CD4-positive, alpha-beta T cell treated with Interleukin-12 subunit alpha and Interleukin-12 subunit beta, for 1 hour (primary cell): ENCODE measurements around the gene HSFX4.
"Not testable (repeated sequence)": the region's sequence is repeated elsewhere in the genome, so short reads cannot be mapped to it uniquely, and the experiment has no call there.

ENCODE experiments used
- DNase-seq: peaks from one replicate; pipeline ENCODE4 v3.0.0-alpha.2; 2020

Gene HSFX4

GRCh38 chrX:149929400-149929799 is at the start of gene HSFX4:
TSS of gene HSFX4 (plus strand) at chrX:149929573. CDS start at chrX:149929645, 72 bp downstream.
- not testable (repeated sequence) for DNase-seq

DNA sequence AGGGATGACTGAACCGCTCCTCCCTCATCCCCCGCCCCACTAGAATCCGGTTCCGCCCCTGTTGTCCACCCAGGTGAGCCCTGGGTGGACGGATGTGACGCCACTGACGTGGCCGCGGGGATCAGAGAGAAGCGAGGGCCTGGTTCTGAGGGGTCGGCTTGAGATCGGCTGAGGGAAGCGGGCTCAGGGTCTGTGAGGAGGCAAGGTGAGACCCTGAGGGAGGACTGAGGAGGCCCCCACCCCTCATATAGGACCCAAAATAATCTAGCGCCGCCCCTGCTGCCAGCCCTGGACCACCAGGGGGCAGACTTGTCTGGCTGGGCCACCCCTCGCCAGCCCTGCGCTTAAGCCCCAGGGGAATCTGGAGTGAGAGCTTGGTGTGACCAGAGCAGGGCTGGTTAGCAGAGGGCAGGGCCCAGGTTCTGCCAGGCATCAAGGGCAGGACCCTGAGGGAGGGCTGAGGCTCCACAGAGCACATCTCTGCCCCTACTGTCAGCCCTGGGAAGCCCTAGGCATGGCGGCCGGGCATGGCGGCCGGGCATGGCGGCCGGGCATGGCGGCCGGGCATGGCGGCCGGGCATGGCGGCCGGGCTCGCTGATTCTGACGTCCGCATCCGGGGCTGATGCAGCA is 48.2 kb upstream of the HSFX4 start, which contains the start of gene MAGEA8:
Gene MAGEA8 (plus strand): TSS at position 103 of the 631 bp plus-strand sequence. CDS start 3,090 bp downstream, outside the sequence.
- DNase-seq, result no peak

GRCh38 chrX:149890828-149891227 is 38.5 kb upstream of the HSFX4 start:
- not testable (repeated sequence) for DNase-seq

GRCh38 chrX:149898554-149898953 is 30.8 kb upstream of the HSFX4 start:
- DNase-seq, result no peak

- no peak for DNase-seq
Observed at GRCh38 chrX:149903889-149904748, 25.3 kb upstream of the HSFX4 start.

DNA sequence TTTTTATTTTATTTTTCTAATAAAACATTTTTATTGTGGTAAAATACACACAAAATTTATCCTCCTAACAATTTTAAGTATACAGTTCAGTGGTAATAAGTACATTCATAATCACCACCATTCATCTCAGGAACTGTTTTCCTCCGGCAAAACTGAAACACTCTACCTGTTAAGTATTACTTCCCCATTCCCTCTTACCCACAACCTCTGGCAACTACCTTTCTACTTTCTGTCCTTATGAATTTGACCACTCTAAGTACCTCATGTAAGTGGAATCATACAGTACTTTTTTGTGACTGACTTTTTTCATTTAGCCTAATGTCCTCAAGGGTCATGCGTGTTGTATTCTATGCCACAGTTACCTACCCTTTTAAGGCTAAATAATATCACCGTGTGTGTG is 21.1 kb upstream of the HSFX4 start:
- no peak for DNase-seq

DNA sequence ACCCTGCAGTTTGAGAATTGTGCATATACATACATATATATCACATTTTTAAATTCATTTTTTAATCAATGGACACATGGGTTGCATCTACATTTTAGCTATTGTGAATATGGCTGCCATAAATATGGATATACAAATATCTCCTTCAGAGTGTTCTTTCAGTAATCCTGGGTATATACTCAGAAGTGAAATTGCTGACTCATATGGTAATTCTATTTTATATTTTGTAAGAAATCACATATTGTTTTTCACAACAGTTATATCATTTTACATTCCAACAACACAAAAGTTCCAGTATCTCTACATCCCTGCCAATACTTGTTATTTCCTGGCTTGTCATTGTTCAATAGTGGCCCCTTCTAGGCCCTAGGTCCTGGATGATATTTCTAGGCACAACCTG is 20.6 kb upstream of the HSFX4 start:
- DNase-seq, result no peak

GRCh38 chrX:149909324-149910177 is 19.8 kb upstream of the HSFX4 start:
- DNase-seq, result no peak

GRCh38 chrX:149910178-149910695 is 19.1 kb upstream of the HSFX4 start:
- no peak for DNase-seq

DNA sequence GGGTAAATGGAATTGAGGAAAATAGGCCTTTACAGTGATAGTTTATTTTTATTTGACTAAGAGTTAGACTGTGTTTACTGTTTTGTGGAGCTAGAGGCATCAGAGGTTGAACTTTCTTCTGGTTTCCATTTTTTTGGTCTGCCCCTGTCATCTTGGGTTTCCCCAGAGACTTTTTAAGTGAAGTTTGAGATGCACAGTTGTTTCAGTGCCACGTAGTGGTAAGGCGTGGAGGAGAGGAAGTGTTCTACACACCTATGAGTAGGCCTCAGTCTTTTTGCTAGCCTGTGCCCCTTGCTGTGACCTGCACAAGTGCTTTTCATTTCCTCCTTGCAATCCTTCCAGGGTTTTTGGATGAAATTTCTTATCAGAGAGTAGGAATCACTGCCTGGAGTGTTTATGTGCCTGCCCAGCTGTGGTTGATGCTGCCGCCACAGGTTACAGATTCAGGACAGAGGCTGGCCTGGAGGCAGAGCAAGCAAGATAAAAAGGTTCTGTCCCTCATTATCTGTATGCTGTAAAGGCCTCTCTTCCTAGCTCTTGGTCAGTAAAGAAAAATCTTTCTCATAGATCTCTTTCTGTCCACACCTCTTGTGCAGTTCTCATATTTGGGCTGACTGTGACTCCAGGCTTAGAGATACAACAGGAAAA is 12.5 kb upstream of the HSFX4 start:
- DNase-seq, result no peak

DNA sequence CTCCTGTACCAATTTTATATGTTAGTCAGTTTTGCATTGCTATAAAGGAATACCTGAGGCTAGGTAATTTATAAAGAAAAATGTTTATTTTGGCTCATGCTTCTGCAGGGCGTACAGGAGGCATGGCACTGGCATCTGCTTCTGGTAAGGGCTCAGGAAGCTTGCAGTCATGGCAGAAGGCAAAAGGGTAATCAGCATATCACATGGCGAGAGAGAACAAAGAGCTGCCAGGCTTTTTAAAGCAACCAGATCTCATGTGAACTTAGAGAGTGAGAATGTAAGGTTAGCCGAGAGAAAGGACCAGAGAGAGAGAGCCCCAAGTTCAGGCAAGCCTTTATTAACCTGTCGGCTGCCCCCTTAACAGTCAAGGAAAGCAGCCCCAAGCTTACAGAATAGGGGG is 5.5 kb upstream of the HSFX4 start:
- not testable (repeated sequence) for DNase-seq

GRCh38 chrX:149924434-149924833 is 4.9 kb upstream of the HSFX4 start:
- not testable (repeated sequence) for DNase-seq

GRCh38 chrX:149927245-149927963 is 2.0 kb upstream of the HSFX4 start:
- not testable (repeated sequence) for DNase-seq

- DNase-seq, result not testable (repeated sequence)
Observed at GRCh38 chrX:149927964-149928258, 1.5 kb upstream of the HSFX4 start.

DNA sequence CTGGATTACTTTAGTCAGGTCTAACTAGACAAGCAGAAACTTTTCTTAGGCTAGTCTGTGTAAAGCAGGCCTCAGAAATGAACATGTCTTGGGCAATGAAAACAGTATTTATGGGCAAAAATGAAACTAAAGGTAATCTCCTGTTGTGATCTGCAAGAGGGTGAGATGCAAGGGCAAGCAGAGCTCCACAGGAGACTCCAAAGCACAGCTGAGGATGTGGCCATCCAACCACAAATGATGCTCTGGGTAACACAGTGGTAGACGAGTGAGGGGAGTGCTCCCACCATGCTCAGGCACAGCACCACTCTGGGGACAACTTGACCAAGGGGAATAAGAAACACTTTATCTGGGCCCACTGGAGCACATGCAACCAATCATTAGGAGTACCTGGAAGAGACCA is 738 bp upstream of the HSFX4 start:
- DNase-seq, result not testable (repeated sequence)

DNA sequence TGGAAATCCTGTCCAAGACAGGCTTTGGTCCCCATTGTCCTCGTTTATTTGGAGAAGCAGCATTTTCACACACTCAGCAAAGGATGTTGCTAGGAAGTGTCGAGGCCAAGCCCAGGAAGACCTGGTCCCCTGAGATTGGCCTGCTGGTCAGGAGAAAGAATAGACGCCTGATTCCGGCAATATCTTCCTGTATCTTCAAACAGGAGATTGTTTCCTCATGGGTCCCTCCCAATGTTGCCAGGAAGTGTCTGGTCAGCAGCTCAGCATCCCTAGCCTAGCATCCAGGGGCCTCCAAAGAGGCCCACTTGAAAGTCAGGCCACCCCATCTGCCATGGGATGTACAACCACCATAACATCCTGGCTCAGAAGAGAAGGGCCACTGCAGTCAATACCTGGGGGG is 2.0 kb downstream of the HSFX4 start:
- not testable (repeated sequence) for DNase-seq

GRCh38 chrX:149932150-149932549 is 2.8 kb downstream of the HSFX4 start:
- DNase-seq, result not testable (repeated sequence)

DNA sequence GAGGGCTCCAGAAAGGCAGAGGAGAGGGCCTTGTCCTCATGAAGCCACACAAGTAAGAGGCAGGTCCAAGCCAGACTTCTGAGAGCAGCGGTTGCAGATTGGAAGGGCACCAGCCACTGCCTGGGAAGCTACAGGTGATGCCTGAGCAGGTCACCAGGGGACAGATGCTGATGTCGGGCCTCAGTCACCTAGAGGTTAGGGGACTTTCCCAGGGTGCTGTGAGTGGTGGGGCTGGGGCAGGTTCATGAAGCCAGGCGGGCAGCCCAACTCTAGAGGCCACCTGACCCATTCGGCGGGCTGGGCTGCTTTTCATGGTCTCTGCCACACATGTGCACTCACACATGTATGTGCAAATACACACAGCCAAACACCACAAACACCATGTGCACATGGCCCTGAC is 3.6 kb downstream of the HSFX4 start:
- DNase-seq, result not testable (repeated sequence)

DNA sequence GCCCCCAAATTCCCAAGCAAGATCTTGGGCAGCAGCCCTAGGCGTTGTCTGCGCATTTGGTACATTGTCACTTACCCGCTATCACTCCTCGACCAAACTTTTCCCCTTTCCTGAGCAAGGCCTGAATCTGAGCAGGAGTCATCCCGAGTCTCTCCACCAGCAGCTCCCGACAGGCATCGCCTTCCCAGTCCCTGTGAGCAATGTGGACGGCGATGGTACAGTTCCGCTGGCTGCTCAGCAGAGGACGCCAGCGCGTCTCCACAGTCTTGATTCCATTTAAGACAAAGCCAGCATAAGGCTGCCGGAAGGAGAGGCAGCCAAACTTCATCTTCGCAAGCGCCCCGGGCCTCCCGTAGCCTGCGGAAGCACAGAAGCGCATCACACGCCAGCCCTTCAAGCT is 4.2 kb downstream of the HSFX4 start:
- DNase-seq, result not testable (repeated sequence)

DNA sequence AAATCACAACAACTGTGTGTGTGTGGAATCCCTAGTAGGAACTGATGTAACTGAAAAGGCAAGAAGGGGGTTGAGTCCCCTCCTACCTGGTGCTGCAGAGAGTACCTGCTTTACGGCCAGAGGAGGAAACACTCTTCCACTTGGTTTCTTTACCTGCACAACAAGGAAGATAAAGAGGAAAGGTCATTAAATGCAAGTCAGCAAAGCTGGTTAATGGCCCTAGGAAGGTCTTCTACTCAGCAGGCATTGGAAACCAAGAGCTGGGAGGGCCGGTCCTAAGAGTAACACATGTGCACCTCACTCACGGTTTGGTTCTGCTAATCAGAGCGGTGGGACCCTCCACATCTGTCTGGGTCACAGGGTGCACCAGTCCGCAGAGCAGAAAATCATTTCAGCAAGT is 8.0 kb downstream of the HSFX4 start:
- not testable (repeated sequence) for DNase-seq

DNA sequence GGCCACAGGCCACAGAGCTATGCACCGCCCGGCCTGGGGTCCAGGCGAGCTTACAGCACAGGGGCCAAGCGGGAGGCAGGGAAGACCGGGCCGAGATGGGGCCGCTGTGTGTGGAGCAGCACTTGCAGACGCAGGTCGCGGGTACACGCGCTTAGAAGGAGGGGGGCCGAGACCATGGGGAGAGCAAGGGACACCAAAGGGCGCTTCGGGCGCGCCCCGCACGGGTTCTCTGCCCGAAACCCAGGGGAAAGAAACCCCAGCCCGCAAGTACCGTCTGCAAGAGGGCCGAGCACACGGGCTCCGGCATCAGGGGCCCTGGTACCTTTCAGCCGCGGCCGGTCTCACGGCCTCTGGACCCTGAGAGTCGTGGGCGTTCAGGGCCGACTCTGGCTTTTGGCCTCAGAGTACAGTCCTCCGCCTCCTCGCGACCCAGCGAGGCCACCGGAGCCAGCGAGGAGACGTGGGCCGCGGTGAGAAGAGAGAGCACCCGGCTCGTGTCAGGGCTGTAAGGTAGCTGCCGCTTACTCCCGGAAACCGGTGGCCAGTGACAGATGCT is 8.6 kb downstream of the HSFX4 start:
- peak; percentile 19 for DNase-seq
